WTC11 (cell line): Measurements from ENCODE around the gene SORD.

Source experiments
- ESRRA ChIP-seq: sonication (generic); formaldehyde crosslinking; IDR thresholded peaks from 2 replicates; pipeline ENCODE4 v1.8.1; 2022; ENCODE audit warnings: mild to moderate bottlenecking, missing genetic modification reagents, borderline replicate concordance
- MXD4 ChIP-seq: fragments of 250-450 bp; sonication (Bioruptor Pico); IDR thresholded peaks from 2 replicates; pipeline ENCODE4 v1.8.0; 2021; ENCODE audit warnings: mild to moderate bottlenecking, moderate library complexity, borderline replicate concordance
- ZNF219 ChIP-seq: sonication (generic); formaldehyde crosslinking; IDR thresholded peaks from 2 replicates; pipeline ENCODE4 v1.8.0; 2023; ENCODE audit warnings: missing genetic modification reagents, mild to moderate bottlenecking, borderline replicate concordance
- ZNF317 ChIP-seq: sonication (generic); formaldehyde crosslinking; IDR thresholded peaks from 2 replicates; pipeline ENCODE4 v1.8.1; 2023; ENCODE audit warnings: low read depth, mild to moderate bottlenecking, moderate library complexity, missing genetic modification reagents, borderline replicate concordance
- TF ChIP-seq, protein P1 (sequence below): fragments of 200-600 bp; IDR thresholded peaks from 2 replicates; pipeline ENCODE4 v1.8.0; 2022; ENCODE audit warnings: antibody characterized with exemption
- TF ChIP-seq, protein P2 (sequence below): sonication (generic); formaldehyde crosslinking; IDR thresholded peaks from 2 replicates; pipeline ENCODE4 v1.8.1; 2022; ENCODE audit warnings: mild to moderate bottlenecking, missing genetic modification reagents, moderate library complexity, borderline replicate concordance
- TF ChIP-seq, protein P3 (sequence below): sonication (generic); formaldehyde crosslinking; IDR thresholded peaks from 2 replicates; pipeline ENCODE4 v1.8.1; 2023; ENCODE audit warnings: mild to moderate bottlenecking, moderate library complexity, missing genetic modification reagents
- TF ChIP-seq, protein P4 (sequence below): sonication (generic); formaldehyde crosslinking; IDR thresholded peaks from 2 replicates; pipeline ENCODE4 v1.8.0; 2022; ENCODE audit warnings: mild to moderate bottlenecking, missing genetic modification reagents
- TF ChIP-seq, protein P5 (sequence below): sonication (generic); formaldehyde crosslinking; IDR thresholded peaks from 2 replicates; pipeline ENCODE4 v1.8.1; 2023; ENCODE audit warnings: mild to moderate bottlenecking, missing genetic modification reagents, moderate library complexity
- TF ChIP-seq, protein P6 (sequence below): sonication (generic); formaldehyde crosslinking; IDR thresholded peaks from 2 replicates; pipeline ENCODE4 v1.8.0; 2022; ENCODE audit warnings: mild to moderate bottlenecking, missing genetic modification reagents

DNA sequence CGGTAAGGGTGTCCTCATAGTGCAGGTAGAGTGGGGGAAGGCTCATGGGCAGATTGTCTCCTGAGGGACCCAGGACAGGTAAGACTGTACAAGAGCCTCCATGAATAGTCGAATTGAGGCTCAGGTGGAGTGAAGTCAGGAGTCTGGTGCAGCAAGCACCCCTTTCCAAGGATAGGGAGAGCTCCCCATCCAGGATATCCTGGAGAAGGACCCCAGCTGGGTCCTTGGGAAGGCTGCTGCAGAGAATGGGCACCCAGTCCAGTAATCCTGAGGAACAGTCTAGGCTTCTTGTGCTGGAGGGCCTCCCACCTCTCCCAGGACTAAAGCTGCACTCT, 91.7 kb downstream of the SORD start:
- TF ChIP-seq, protein P1, sequence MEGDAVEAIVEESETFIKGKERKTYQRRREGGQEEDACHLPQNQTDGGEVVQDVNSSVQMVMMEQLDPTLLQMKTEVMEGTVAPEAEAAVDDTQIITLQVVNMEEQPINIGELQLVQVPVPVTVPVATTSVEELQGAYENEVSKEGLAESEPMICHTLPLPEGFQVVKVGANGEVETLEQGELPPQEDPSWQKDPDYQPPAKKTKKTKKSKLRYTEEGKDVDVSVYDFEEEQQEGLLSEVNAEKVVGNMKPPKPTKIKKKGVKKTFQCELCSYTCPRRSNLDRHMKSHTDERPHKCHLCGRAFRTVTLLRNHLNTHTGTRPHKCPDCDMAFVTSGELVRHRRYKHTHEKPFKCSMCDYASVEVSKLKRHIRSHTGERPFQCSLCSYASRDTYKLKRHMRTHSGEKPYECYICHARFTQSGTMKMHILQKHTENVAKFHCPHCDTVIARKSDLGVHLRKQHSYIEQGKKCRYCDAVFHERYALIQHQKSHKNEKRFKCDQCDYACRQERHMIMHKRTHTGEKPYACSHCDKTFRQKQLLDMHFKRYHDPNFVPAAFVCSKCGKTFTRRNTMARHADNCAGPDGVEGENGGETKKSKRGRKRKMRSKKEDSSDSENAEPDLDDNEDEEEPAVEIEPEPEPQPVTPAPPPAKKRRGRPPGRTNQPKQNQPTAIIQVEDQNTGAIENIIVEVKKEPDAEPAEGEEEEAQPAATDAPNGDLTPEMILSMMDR = no peak
- TF ChIP-seq MXD4 (CRISPR knock-in tag) (no peak), ZNF219 (CRISPR knock-in tag) (no peak), ZNF317 (CRISPR knock-in tag) (no peak), ESRRA (no peak)
- TF ChIP-seq, protein P2, sequence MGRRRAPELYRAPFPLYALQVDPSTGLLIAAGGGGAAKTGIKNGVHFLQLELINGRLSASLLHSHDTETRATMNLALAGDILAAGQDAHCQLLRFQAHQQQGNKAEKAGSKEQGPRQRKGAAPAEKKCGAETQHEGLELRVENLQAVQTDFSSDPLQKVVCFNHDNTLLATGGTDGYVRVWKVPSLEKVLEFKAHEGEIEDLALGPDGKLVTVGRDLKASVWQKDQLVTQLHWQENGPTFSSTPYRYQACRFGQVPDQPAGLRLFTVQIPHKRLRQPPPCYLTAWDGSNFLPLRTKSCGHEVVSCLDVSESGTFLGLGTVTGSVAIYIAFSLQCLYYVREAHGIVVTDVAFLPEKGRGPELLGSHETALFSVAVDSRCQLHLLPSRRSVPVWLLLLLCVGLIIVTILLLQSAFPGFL (CRISPR knock-in tag) = no peak
- TF ChIP-seq, protein P3, sequence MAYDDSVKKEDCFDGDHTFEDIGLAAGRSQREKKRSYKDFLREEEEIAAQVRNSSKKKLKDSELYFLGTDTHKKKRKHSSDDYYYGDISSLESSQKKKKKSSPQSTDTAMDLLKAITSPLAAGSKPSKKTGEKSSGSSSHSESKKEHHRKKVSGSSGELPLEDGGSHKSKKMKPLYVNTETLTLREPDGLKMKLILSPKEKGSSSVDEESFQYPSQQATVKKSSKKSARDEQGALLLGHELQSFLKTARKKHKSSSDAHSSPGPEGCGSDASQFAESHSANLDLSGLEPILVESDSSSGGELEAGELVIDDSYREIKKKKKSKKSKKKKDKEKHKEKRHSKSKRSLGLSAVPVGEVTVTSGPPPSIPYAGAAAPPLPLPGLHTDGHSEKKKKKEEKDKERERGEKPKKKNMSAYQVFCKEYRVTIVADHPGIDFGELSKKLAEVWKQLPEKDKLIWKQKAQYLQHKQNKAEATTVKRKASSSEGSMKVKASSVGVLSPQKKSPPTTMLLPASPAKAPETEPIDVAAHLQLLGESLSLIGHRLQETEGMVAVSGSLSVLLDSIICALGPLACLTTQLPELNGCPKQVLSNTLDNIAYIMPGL (CRISPR knock-in tag) = no peak
- TF ChIP-seq, protein P4, sequence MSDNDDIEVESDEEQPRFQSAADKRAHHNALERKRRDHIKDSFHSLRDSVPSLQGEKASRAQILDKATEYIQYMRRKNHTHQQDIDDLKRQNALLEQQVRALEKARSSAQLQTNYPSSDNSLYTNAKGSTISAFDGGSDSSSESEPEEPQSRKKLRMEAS (CRISPR knock-in tag) = no peak
- TF ChIP-seq, protein P5, sequence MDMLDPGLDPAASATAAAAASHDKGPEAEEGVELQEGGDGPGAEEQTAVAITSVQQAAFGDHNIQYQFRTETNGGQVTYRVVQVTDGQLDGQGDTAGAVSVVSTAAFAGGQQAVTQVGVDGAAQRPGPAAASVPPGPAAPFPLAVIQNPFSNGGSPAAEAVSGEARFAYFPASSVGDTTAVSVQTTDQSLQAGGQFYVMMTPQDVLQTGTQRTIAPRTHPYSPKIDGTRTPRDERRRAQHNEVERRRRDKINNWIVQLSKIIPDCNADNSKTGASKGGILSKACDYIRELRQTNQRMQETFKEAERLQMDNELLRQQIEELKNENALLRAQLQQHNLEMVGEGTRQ = no peak
- TF ChIP-seq, protein P6, sequence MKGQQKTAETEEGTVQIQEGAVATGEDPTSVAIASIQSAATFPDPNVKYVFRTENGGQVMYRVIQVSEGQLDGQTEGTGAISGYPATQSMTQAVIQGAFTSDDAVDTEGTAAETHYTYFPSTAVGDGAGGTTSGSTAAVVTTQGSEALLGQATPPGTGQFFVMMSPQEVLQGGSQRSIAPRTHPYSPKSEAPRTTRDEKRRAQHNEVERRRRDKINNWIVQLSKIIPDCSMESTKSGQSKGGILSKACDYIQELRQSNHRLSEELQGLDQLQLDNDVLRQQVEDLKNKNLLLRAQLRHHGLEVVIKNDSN (CRISPR knock-in tag) = no peak
